Brain microvascular endothelial cell (primary cell): Measurements from ENCODE around the gene MAP7D2.
A peak's percentile ranks its signal among the peaks of the same experiment; 100 is the strongest.

ENCODE experiments used
- DNase-seq: peaks from one replicate; pipeline ENCODE4 v3.0.0-alpha.2; 2020
- H3K27ac ChIP-seq: fragments of 250-450 bp; sonication (Bioruptor Pico); 2 replicates; pipeline ENCODE4 v1.5.1; 2020; ENCODE audit warnings: mild to moderate bottlenecking, moderate library complexity
- H3K27me3 ChIP-seq: fragments of 250-450 bp; sonication (Bioruptor Pico); replicated peaks from 2 replicates; pipeline ENCODE4 v1.5.1; 2020; ENCODE audit warnings: mild to moderate bottlenecking
- H3K36me3 ChIP-seq: fragments of 250-450 bp; sonication (Bioruptor Pico); replicated peaks from 2 replicates; pipeline ENCODE4 v1.5.1; 2020; ENCODE audit warnings: mild to moderate bottlenecking
- H3K4me3 ChIP-seq: 2 replicates; pipeline ENCODE4 v1.5.1; 2011; ENCODE audit warnings: low read depth, mild to moderate bottlenecking, control low read depth, low read length, moderate library complexity
- in situ Hi-C: cut with HindIII; loops from 2 replicates; pipeline ENCODE4 v1.10.0; 2017; ENCODE audit warnings: low sequenced_read_pairs, low pct_ligation_motif_present
- TF ChIP-seq, protein P1 (sequence below): IDR thresholded peaks from 2 replicates; pipeline ENCODE4 v1.5.1; 2011; ENCODE audit warnings: low read depth, mild to moderate bottlenecking, moderate library complexity, low read length, control low read depth, inconsistent platforms; ENCODE audit errors: missing control alignments

The MAP7D2 gene

GRCh38 chrX:20029728-20030127, 87.0 kb downstream of the MAP7D2 start:
- Histone ChIP-seq H3K36me3 (no peaks in the 10 kb centered on the region), H3K27me3 (no peaks in the 10 kb centered on the region), H3K27ac (no peak overlapping the region), H3K4me3 (no peak overlapping the region)
- no peak for DNase-seq
- in situ Hi-C loops: no loop called here
- TF ChIP-seq, protein P1, sequence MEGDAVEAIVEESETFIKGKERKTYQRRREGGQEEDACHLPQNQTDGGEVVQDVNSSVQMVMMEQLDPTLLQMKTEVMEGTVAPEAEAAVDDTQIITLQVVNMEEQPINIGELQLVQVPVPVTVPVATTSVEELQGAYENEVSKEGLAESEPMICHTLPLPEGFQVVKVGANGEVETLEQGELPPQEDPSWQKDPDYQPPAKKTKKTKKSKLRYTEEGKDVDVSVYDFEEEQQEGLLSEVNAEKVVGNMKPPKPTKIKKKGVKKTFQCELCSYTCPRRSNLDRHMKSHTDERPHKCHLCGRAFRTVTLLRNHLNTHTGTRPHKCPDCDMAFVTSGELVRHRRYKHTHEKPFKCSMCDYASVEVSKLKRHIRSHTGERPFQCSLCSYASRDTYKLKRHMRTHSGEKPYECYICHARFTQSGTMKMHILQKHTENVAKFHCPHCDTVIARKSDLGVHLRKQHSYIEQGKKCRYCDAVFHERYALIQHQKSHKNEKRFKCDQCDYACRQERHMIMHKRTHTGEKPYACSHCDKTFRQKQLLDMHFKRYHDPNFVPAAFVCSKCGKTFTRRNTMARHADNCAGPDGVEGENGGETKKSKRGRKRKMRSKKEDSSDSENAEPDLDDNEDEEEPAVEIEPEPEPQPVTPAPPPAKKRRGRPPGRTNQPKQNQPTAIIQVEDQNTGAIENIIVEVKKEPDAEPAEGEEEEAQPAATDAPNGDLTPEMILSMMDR: no peak

DNA sequence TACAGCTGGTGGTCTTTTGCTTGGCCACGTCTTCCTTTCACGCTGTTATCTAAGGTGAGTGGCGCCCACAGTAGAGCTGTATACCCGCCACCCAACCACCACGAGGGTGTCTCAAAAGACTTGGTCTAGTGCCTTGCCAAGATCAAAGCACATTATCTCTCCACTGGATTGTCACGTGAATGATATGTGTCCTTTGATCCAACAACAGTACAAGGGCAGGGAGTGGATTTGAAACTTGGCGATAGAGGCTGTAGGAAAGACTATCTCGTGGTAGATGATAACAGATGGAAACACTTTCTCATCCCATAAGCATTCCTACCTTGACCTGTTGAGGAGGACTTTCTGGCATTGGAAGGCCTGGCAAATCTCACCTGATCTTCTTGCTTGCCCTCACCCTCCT, 88.1 kb downstream of the MAP7D2 start:
- TF ChIP-seq, protein P1: no peak
- DNase-seq: no peak
- H3K27me3 ChIP-seq: no peaks in the 10 kb centered on the region
- H3K36me3 ChIP-seq: no peaks in the 10 kb centered on the region
- in situ Hi-C loops: no loop called here
- no peak overlapping the region for H3K4me3 ChIP-seq
- H3K27ac ChIP-seq: no peak overlapping the region

- peak; percentile 2 for DNase-seq
- H3K4me3 ChIP-seq: no peak overlapping the region
- H3K27ac ChIP-seq: no peak overlapping the region
- no peaks in the 10 kb centered on the region for H3K27me3 ChIP-seq
- in situ Hi-C loops: no loop called here
- H3K36me3 ChIP-seq: no peaks in the 10 kb centered on the region
- TF ChIP-seq, protein P1: no peak
Observed at GRCh38 chrX:20026278-20026677, 90.4 kb downstream of the MAP7D2 start.

- no peak for DNase-seq
- H3K27me3 ChIP-seq: no peaks in the 10 kb centered on the region
- no peak overlapping the region for H3K27ac ChIP-seq
- H3K36me3 ChIP-seq: no peaks in the 10 kb centered on the region
- no peak overlapping the region for H3K4me3 ChIP-seq
- TF ChIP-seq, protein P1: no peak
- in situ Hi-C loops: no loop called here
Observed at GRCh38 chrX:20019672-20020365, 96.9 kb downstream of the MAP7D2 start.

DNA sequence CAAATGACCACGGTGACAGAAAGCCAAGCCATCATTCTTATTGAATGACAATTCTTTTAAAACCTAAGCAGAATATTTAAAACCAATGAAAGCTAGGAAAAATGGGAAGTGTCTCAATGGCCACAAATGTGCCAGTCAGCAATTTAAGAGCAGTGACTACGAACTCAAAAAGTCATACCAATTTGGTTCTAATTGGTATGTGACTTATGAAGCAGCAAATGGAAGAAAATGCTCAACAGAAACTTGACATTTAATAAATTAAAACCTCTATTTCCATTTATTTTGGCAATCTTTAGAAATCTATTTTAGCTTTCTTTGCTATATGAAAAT, 100.1 kb downstream of the MAP7D2 start:
- Histone ChIP-seq H3K27ac (no peak overlapping the region), H3K36me3 (no peaks in the 10 kb centered on the region), H3K27me3 (no peaks in the 10 kb centered on the region), H3K4me3 (no peak overlapping the region)
- TF ChIP-seq, protein P1: no peak
- no peak for DNase-seq
- in situ Hi-C loops: no loop called here
